ENCODE measurements around the gene CTTN. TPM values are rescaled to one million over a fixed set of nuclear protein-coding genes. Genes with fewer than 3 reads are reported as not detected.

The CTTN gene
- total RNA-seq, 1 donor from 2014 or later = 1.1 TPM

DNA sequence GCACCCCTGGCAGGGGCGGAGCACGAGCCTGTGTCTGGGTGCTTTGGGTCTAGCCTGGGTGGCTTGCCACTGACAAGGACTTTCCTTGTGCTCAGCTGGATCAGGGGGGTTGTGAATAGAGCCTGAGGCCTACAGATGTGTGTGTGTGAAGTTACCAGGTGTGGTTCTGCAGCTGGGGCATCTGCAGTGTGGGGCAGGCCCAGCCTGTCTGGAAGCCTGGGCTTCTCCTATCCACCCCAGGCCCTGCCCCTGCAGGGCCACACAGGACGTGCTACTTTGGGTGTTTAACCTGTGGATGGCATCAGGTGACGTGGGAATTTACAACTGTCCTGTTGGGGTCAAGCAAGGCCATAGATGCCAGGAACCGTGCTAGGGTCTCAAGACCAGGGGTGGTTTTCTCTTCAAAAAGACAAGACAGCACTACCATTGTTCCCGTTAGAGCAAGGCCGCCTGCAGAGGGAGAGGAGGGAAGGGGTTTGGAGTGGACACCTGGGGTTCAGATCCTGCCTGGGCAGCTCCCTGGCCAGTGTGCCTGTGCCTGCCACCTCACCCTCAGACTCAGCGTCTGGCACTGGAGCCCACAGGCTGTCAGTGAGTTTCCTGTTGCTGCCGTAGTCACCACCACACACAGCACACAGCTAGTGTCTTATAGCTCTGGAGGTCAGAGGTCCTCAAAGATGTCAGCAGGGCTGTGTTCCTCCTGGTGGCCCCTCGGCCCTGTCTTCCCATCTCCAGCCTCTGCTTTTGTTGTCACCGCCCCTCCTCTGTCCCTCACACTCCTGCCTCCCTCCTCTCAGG, 31.6 kb downstream of the CTTN start:
- ChIA-PET POLR2A (no interaction called here), CTCF (no interaction called here)
- DNase-seq (no peak), ATAC-seq (ENCODE audit: low read depth) (no peak)
- no peaks in the 10 kb centered on the region for H3K36me3 Mint-ChIP-seq (ENCODE audit: low read depth)
- no peak overlapping the region for H3K4me3 Mint-ChIP-seq
- intact Hi-C loops (cut with micrococcal nuclease) = no loop called here
- H3K27me3 Mint-ChIP-seq = peaks cover 37% of the 10 kb centered on the region
- H3K27ac Mint-ChIP-seq = no peak overlapping the region
- H3K4me1 Mint-ChIP-seq = peaks cover 9% of the 10 kb centered on the region
- TF ChIP-seq, protein P1, sequence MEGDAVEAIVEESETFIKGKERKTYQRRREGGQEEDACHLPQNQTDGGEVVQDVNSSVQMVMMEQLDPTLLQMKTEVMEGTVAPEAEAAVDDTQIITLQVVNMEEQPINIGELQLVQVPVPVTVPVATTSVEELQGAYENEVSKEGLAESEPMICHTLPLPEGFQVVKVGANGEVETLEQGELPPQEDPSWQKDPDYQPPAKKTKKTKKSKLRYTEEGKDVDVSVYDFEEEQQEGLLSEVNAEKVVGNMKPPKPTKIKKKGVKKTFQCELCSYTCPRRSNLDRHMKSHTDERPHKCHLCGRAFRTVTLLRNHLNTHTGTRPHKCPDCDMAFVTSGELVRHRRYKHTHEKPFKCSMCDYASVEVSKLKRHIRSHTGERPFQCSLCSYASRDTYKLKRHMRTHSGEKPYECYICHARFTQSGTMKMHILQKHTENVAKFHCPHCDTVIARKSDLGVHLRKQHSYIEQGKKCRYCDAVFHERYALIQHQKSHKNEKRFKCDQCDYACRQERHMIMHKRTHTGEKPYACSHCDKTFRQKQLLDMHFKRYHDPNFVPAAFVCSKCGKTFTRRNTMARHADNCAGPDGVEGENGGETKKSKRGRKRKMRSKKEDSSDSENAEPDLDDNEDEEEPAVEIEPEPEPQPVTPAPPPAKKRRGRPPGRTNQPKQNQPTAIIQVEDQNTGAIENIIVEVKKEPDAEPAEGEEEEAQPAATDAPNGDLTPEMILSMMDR (IDR thresholded peaks at IDR 0.05) = no peak
- H3K9me3 Mint-ChIP-seq = no peaks in the 10 kb centered on the region

DNA sequence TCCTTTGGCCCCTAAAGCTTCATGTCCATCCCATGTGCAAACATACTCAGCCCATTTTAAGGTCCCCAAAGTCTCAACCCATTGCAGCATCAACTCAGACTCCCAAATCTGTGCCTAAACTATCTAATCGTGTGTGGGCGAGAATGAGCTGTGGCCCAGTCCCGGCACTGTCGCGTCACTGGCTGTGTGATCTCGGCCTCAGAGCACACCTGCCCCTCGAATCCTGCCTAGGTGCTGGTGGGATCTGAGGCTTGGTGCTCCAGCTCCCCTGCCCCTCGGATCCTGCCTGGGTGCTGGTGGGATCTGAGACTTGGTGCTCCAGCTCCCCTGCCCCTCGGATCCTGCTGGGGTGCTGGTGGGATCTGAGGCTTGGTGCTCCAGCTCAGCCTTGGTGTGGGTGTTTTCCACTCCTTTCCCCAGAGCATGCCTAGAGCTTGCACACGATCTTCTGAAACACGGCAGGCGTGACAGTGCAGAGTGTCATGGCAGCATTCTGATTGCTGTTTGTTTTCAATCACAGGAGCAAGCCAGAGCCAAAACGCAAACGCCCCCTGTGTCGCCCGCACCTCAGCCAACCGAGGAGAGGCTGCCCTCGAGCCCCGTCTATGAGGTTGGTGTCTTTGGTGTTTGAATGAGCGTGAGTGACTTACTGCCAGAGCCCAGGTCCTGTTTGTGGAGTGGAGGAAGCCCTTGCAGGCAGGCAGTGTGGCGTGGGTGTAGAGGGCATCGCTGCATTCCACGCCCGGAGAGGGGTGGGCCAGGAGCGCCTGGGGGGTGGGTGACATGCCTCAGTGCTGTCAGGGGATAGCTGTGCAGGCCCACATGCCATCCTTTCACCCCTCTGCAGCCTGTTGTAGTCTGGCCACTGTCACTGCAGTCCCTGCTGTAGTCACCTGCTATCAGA, 32.6 kb downstream of the CTTN start:
- ATAC-seq (ENCODE audit: low read depth) = no peak
- no peak overlapping the region for H3K27ac Mint-ChIP-seq
- no peak for DNase-seq
- intact Hi-C loops (cut with micrococcal nuclease) = no loop called here
- H3K27me3 Mint-ChIP-seq = peaks cover 29% of the 10 kb centered on the region
- ChIA-PET POLR2A (no interaction called here), CTCF (no interaction called here)
- TF ChIP-seq, protein P1 (IDR thresholded peaks at IDR 0.05) = no peak
- H3K4me1 Mint-ChIP-seq = peaks cover 12% of the 10 kb centered on the region
- H3K4me3 Mint-ChIP-seq = no peak overlapping the region
- H3K9me3 Mint-ChIP-seq = no peaks in the 10 kb centered on the region
- no peaks in the 10 kb centered on the region for H3K36me3 Mint-ChIP-seq (ENCODE audit: low read depth)

- Mint-ChIP-seq H3K36me3 (ENCODE audit: low read depth) (no peaks in the 10 kb centered on the region), H3K27me3 (peaks cover 33% of the 10 kb centered on the region), H3K9me3 (no peaks in the 10 kb centered on the region), H3K4me1 (peaks cover 18% of the 10 kb centered on the region), H3K4me3 (no peak overlapping the region), H3K27ac (no peak overlapping the region)
- no peak for ATAC-seq (ENCODE audit: low read depth)
- CTCF ChIA-PET = no interaction called here
- TF ChIP-seq, protein P1 (IDR thresholded peaks at IDR 0.05) = no peak
- no peak for DNase-seq
- intact Hi-C loops (cut with micrococcal nuclease) = no loop called here
- POLR2A ChIA-PET = interaction anchor here (0.9 kb wide), 1 partner anchor 228 kb away, joined by 4 read pairs; the partner anchor contains the start of gene FADD
These were observed 33.3 kb downstream of the CTTN start for GRCh38 chr11:70431611-70432010.

GRCh38 chr11:70432065-70432464, 33.7 kb downstream of the CTTN start:
- Mint-ChIP-seq H3K9me3 (no peaks in the 10 kb centered on the region), H3K27ac (no peak overlapping the region), H3K27me3 (peaks cover 36% of the 10 kb centered on the region), H3K4me3 (no peak overlapping the region), H3K36me3 (ENCODE audit: low read depth) (no peaks in the 10 kb centered on the region), H3K4me1 (peaks cover 22% of the 10 kb centered on the region)
- no peak for ATAC-seq (ENCODE audit: low read depth)
- CTCF ChIA-PET = no interaction called here
- POLR2A ChIA-PET = interaction anchor here (0.9 kb wide), 1 partner anchor 229 kb away, joined by 4 read pairs; the partner anchor contains the start of gene FADD
- intact Hi-C loops (cut with micrococcal nuclease) = no loop called here
- no peak for DNase-seq
- TF ChIP-seq, protein P1 (IDR thresholded peaks at IDR 0.05) = no peak

DNA sequence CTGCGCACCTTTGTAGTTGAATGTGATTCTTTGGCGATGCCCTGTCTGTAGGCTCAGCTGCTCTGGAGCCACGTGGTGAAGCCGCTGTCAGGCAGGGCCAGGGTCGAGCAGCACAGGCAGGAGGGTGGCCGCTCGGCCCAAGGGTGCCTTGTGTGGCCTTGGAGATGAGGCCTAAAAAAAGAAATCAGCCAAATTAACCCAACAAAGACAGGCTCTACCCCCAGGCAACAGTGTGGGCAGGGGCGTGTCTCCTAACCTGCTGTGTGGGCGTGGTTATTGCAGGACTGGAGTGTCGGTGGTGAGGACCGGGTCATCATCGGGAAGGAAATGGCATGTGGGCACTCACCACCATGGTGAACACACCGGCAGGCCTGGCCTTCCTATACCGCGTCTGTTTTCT, 34.3 kb downstream of the CTTN start:
- Mint-ChIP-seq H3K36me3 (ENCODE audit: low read depth) (no peaks in the 10 kb centered on the region), H3K4me1 (peaks cover 27% of the 10 kb centered on the region), H3K9me3 (no peaks in the 10 kb centered on the region), H3K4me3 (no peak overlapping the region), H3K27ac (no peak overlapping the region), H3K27me3 (peaks cover 39% of the 10 kb centered on the region)
- TF ChIP-seq, protein P1 (IDR thresholded peaks at IDR 0.05) = no peak
- ATAC-seq (ENCODE audit: low read depth) (no peak), DNase-seq (no peak)
- intact Hi-C loops (cut with micrococcal nuclease) = no loop called here
- CTCF ChIA-PET = no interaction called here
- POLR2A ChIA-PET = interaction anchor here (0.9 kb wide), 1 partner anchor 229 kb away, joined by 4 read pairs; the partner anchor contains the start of gene FADD

Measured in activated B cell treated with CpG ODN at 0.5 μM for 24 hours (primary cell).